ENCODE data around the gene P2RX3. TPM values are rescaled to one million over a fixed set of nuclear protein-coding genes. Genes with fewer than 3 reads are reported as not detected.

P2RX3 gene
- total RNA-seq, 1 donor from 2014 or later: not detected

DNA sequence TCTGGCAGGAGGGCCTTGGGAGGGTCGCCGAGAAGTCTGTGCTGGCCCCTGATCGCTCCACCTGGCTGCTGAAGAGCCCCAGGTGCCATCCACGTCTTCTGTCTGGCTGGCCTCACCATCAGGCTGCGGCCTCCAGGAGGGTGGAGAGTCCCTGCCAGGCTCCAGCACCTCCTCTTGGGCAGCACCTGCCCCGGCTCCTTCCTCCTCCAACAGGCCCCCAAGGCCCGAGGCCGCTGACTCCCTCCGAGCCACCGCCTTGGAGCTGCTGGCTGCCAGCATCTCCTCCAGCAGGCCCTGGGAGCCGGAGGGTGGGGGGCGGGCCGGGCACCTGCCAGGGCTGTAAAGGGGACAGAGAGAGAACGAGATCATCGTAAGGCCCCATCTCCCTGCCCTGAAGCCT is 35.7 kb upstream of the P2RX3 start:
- Histone ChIP-seq H3K27me3 (ENCODE audit: insufficient read depth, low read length) (no peaks in the 10 kb centered on the region), H3K4me1 (ENCODE audit: insufficient read depth, low read length) (peaks cover 26% of the 10 kb centered on the region), H3K4me2 (ENCODE audit: low read length) (no peak overlapping the region), H3K9me3 (ENCODE audit: insufficient read depth, low read depth, low read length) (peaks cover 7% of the 10 kb centered on the region), H4K20me1 (ENCODE audit: insufficient read depth, low read length) (peaks cover 55% of the 10 kb centered on the region), H2AFZ (ENCODE audit: low read depth, low read length) (no peak overlapping the region), H3K4me3 (ENCODE audit: insufficient read depth, low read depth, low read length) (no peak overlapping the region), H3K9ac (ENCODE audit: low read length) (no peak overlapping the region), H3K27ac (ENCODE audit: low read depth, low read length) (no peak overlapping the region), H3K36me3 (ENCODE audit: insufficient read depth, low read length) (peaks cover 36% of the 10 kb centered on the region), H3K79me2 (ENCODE audit: insufficient read depth, low read length) (peaks cover 48% of the 10 kb centered on the region)
- H3K4me3 Mint-ChIP-seq (ENCODE audit: unreplicated experiment): no peak overlapping the region
- peaks cover 6% of the 10 kb centered on the region for H3K9me3 Mint-ChIP-seq (ENCODE audit: unreplicated experiment)
- H3K36me3 Mint-ChIP-seq (ENCODE audit: low read depth, unreplicated experiment): peaks cover 41% of the 10 kb centered on the region
- no peak for DNase-seq (ENCODE audit: low read depth)
- H3K27me3 Mint-ChIP-seq (ENCODE audit: low read depth, unreplicated experiment): no peaks in the 10 kb centered on the region
- no peak overlapping the region for H3K27ac Mint-ChIP-seq (ENCODE audit: unreplicated experiment)
- TF ChIP-seq, protein P1, sequence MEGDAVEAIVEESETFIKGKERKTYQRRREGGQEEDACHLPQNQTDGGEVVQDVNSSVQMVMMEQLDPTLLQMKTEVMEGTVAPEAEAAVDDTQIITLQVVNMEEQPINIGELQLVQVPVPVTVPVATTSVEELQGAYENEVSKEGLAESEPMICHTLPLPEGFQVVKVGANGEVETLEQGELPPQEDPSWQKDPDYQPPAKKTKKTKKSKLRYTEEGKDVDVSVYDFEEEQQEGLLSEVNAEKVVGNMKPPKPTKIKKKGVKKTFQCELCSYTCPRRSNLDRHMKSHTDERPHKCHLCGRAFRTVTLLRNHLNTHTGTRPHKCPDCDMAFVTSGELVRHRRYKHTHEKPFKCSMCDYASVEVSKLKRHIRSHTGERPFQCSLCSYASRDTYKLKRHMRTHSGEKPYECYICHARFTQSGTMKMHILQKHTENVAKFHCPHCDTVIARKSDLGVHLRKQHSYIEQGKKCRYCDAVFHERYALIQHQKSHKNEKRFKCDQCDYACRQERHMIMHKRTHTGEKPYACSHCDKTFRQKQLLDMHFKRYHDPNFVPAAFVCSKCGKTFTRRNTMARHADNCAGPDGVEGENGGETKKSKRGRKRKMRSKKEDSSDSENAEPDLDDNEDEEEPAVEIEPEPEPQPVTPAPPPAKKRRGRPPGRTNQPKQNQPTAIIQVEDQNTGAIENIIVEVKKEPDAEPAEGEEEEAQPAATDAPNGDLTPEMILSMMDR (IDR thresholded peaks at IDR 0.05; ENCODE audit: insufficient read depth, low read depth, low read length): no peak
- TF ChIP-seq EZH2 (IDR thresholded peaks at IDR 0.05; ENCODE audit: insufficient read depth, low read length): no peak
- H3K4me1 Mint-ChIP-seq (ENCODE audit: low read depth, unreplicated experiment): peaks cover 26% of the 10 kb centered on the region
- no peak for FAIRE-seq

DNA sequence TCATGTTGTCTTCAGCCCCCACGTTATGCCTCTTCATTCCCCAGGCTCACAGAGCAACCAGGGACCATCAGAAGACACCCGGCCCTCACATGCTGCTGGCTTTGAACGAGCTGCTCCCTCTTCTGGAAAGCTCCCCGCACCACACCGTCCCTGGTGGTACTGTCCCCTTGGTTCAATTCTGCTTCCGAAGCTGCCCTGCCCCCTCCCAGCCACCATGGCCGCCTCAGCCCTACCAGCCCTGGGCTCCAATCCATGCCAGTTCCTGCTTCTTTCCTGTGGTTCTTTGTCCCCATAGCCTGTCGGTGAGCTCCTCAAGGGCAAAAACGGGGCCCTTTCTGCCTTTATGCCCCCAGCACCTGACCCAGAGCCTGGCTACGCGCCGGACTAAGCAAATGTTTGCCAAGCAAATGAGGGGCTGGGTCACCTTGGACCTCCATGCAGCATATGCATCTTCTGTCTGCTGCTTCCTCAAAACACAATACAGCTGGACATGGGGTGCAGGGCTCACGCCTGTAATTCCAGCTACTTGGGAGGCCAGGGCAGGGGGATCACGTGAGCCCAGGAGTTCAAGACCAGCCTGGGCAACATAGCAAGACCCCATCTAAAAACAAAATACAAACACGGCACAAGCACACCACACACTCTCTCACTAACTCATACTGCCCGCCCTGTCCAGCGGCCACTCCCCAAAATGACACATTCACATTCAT is 34.7 kb upstream of the P2RX3 start:
- Histone ChIP-seq H4K20me1 (ENCODE audit: insufficient read depth, low read length) (peaks cover 65% of the 10 kb centered on the region), H3K36me3 (ENCODE audit: insufficient read depth, low read length) (peaks cover 40% of the 10 kb centered on the region)
- peak overlapping the region; percentile 4 for H3K4me3 Mint-ChIP-seq (ENCODE audit: unreplicated experiment)

More for the DNA sequence above, 34.7 kb upstream of the P2RX3 start:
- H3K4me3 ChIP-seq (ENCODE audit: insufficient read depth, low read depth, low read length): no peak overlapping the region
- Mint-ChIP-seq H3K4me1 (ENCODE audit: low read depth, unreplicated experiment) (peaks cover 31% of the 10 kb centered on the region), H3K9me3 (ENCODE audit: unreplicated experiment) (peaks cover 6% of the 10 kb centered on the region), H3K36me3 (ENCODE audit: low read depth, unreplicated experiment) (peaks cover 41% of the 10 kb centered on the region), H3K27ac (ENCODE audit: unreplicated experiment) (no peak overlapping the region), H3K27me3 (ENCODE audit: low read depth, unreplicated experiment) (no peaks in the 10 kb centered on the region)
- peaks cover 58% of the 10 kb centered on the region for H3K79me2 ChIP-seq (ENCODE audit: insufficient read depth, low read length)
- TF ChIP-seq, protein P1 (IDR thresholded peaks at IDR 0.05; ENCODE audit: insufficient read depth, low read depth, low read length): no peak
- TF ChIP-seq EZH2 (IDR thresholded peaks at IDR 0.05; ENCODE audit: insufficient read depth, low read length): no peak
- no peaks in the 10 kb centered on the region for H3K27me3 ChIP-seq (ENCODE audit: insufficient read depth, low read length)
- peak overlapping the region; percentile 66 for H3K27ac ChIP-seq (ENCODE audit: low read depth, low read length)
- peak overlapping the region; percentile 66 for H3K9ac ChIP-seq (ENCODE audit: low read length)
- H3K9me3 ChIP-seq (ENCODE audit: insufficient read depth, low read depth, low read length): peaks cover 7% of the 10 kb centered on the region
- H3K4me1 ChIP-seq (ENCODE audit: insufficient read depth, low read length): peaks cover 31% of the 10 kb centered on the region
- DNase-seq (ENCODE audit: low read depth) (no peak), FAIRE-seq (no peak)
- peak overlapping the region; percentile 81 for H3K4me2 ChIP-seq (ENCODE audit: low read length)
- no peak overlapping the region for H2AFZ ChIP-seq (ENCODE audit: low read depth, low read length)

All from astrocyte (in vitro differentiated cells and primary cell).